ENCODE measurements around the gene TGFBR3L. TPM values are rescaled to one million over a fixed set of nuclear protein-coding genes. Genes with fewer than 3 reads are reported as not detected.

TGFBR3L gene
- total and polyA plus RNA-seq, 10 of the 15 experiments (the other 5 are each of a cell fraction or from before 2014, with no cell fraction given) = 0.20 to 0.23 TPM; not detected in 8

- no peak overlapping the region for H3K4me3 ChIP-seq
- ATAC-seq = no peak
- H3K4me2 ChIP-seq (ENCODE audit: control insufficient read depth, insufficient read depth) = no peak overlapping the region
- intact Hi-C loops (cut with micrococcal nuclease; ENCODE audit: unreplicated experiment) (no loop called here), in situ Hi-C loops (cut with MboI) (no loop called here)
- ChIA-PET CTCF (interaction anchor here (4.0 kb wide), 1 partner anchor 23 kb away, joined by 22 read pairs; the partner anchor contains the start of gene TIMM44), POLR2A (no interaction called here), RAD21 (ENCODE audit: unreplicated experiment) (no interaction called here), SMC1A (ENCODE audit: uncharacterized antibody, unreplicated experiment) (no interaction called here)
- H4K20me1 ChIP-seq (ENCODE audit: control insufficient read depth, insufficient read depth) = no peaks in the 10 kb centered on the region
- 95% methylated on average over 14 of the region's 15 CpGs for WGBS (ENCODE audit: insufficient coverage, insufficient replicate concordance, low lambda C conversion rate, missing lambda C conversion rate)
- H3K27me3 ChIP-seq (replicated peaks in 1 of 2; ENCODE audit: control insufficient read depth in 2 of 2, insufficient read depth in 2 of 2, low read length in 1 of 2) = no peaks in the 10 kb centered on the region
- H3K9ac ChIP-seq (ENCODE audit: control insufficient read depth, insufficient read depth, low read length) = no peak overlapping the region
- H3K27ac ChIP-seq (ENCODE audit: control insufficient read depth, insufficient read depth) = no peak overlapping the region
- H3K4me1 ChIP-seq (ENCODE audit: control insufficient read depth, insufficient read depth, low read length) = no peaks in the 10 kb centered on the region
- peaks cover 37 to 40% of the 10 kb centered on the region in 2 experiments; a peak in 3 of 4 replicates for H3K36me3 ChIP-seq (ENCODE audit: control insufficient read depth in 2 of 2, insufficient read depth in 2 of 2, low read length in 1 of 2)
- FAIRE-seq = no peak
- no peaks in the 10 kb centered on the region for H3K79me2 ChIP-seq (ENCODE audit: control insufficient read depth, insufficient read depth, low read length)
- no peaks in the 10 kb centered on the region for H3K9me3 ChIP-seq (replicated peaks; ENCODE audit: control insufficient read depth, insufficient read depth, low read length)
- no peak for DNase-seq (ENCODE audit: low read depth, low spot score)
- H2AFZ ChIP-seq (ENCODE audit: control insufficient read depth, low read depth, low read length) = no peak overlapping the region
- BruUV-seq (replicated peaks) = no TSS peak
- TF ChIP-seq RUNX3 (IDR thresholded peaks at IDR 0.05; ENCODE audit: low read length) (no peak), CTCF (IDR thresholded peaks at IDR 0.05 in 2 of 3, conservative IDR thresholded peaks at IDR 0.05 in 1 of 3; ENCODE audit: control insufficient read depth in 2 of 3, extremely low read depth in 1 of 3, insufficient read depth in 1 of 3, low read depth in 3 of 3, low read length in 3 of 3) (no peak), RELA (IDR thresholded peaks at IDR 0.05; ENCODE audit: borderline replicate concordance, partially characterized antibody) (no peak), SKIL (IDR thresholded peaks at IDR 0.05; ENCODE audit: low read depth, poor library complexity, severe bottlenecking) (no peak), RBBP5 (conservative IDR thresholded peaks at IDR 0.05) (no peak), ETV6 (conservative IDR thresholded peaks at IDR 0.05 in 1 of 2, IDR thresholded peaks at IDR 0.05 in 1 of 2; ENCODE audit: borderline replicate concordance in 1 of 2, low read depth in 1 of 2) (no peak), EGR1 (IDR thresholded peaks at IDR 0.05; ENCODE audit: borderline replicate concordance in 1 of 2, low read depth in 2 of 2, low read length in 2 of 2) (no peak), RB1 (IDR thresholded peaks at IDR 0.05; ENCODE audit: borderline replicate concordance) (no peak), BACH1 (IDR thresholded peaks at IDR 0.05; ENCODE audit: borderline replicate concordance) (no peak), E2F8 (IDR thresholded peaks at IDR 0.05; ENCODE audit: low read depth, partially characterized antibody) (no peak), CHD2 (IDR thresholded peaks at IDR 0.05; ENCODE audit: borderline replicate concordance, low read depth, low read length) (no peak), BMI1 (IDR thresholded peaks at IDR 0.05; ENCODE audit: borderline replicate concordance) (no peak), POLR2AphosphoS2 (IDR thresholded peaks at IDR 0.05; ENCODE audit: low read depth, low read length) (no peak), ZNF207 (IDR thresholded peaks at IDR 0.05; ENCODE audit: borderline replicate concordance) (no peak)
- TF ChIP-seq, protein P1, sequence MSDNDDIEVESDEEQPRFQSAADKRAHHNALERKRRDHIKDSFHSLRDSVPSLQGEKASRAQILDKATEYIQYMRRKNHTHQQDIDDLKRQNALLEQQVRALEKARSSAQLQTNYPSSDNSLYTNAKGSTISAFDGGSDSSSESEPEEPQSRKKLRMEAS (IDR thresholded peaks at IDR 0.05; ENCODE audit: low read depth, low read length) = no peak
Measured at GRCh38 chr19:7968008-7968795, 53.6 kb downstream of the TGFBR3L start.

Data from GM12878 (cell line).